Stimulated activated CD4-positive, alpha-beta T cell treated with anti-CD3 and anti-CD28 coated beads, Interleukin-4, amount 100 ng/mL, for 48 hours (primary cell): Measurements from ENCODE around the gene ZFP62.
"Not testable (repeated sequence)": the region's sequence is repeated elsewhere in the genome, so short reads cannot be mapped to it uniquely, and the experiment has no call there.

ENCODE experiments used
- DNase-seq, 2 donors: peaks; one replicate each; pipeline ENCODE4 v3.0.0-alpha.2; 2020; ENCODE audit warnings: low read depth in 2 of 2

ZFP62 gene

GRCh38 chr5:180830253-180831138, 30.6 kb downstream of the ZFP62 start:
- peak in 1 of 2 donors; percentile 62 for DNase-seq

- no peak for DNase-seq
Observed at GRCh38 chr5:180829726-180830125, 31.4 kb downstream of the ZFP62 start.

DNA sequence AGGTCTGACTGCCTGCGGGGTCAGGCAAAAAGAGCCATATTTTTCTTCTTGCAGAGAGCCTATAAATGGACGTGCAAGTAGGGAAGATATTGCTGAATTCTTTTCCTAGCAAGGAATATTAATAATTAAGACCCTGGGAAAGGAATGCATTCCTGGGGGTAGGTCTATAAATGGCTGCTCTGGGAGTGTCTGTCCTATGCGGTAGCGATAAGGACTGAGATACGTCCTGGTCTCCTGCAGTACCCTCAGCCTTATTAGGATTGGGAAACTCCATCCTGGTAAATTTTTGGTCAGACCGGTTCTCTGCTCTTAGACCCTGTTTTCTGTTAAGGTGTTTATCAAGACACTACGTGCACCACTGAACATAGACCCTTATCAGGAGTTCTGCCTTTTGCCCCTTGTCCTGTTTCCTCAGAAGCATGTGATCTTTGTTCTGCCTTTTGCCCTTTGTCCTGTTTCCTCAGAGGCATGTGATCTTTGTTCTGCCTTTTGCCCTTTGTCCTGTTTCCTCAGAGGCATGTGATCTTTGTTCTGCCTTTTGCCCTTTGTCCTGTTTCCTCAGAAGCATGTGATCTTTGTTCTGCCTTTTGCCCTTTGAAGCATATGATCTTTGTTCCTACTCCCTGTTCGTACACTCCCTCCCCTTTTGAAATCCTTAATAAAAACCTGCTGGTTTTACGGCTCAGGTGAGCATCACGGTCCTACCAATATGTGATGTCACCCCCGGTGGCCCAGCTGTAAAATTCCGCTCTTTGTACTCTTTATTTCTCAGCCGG, 32.1 kb downstream of the ZFP62 start:
- DNase-seq = not testable (repeated sequence)

DNA sequence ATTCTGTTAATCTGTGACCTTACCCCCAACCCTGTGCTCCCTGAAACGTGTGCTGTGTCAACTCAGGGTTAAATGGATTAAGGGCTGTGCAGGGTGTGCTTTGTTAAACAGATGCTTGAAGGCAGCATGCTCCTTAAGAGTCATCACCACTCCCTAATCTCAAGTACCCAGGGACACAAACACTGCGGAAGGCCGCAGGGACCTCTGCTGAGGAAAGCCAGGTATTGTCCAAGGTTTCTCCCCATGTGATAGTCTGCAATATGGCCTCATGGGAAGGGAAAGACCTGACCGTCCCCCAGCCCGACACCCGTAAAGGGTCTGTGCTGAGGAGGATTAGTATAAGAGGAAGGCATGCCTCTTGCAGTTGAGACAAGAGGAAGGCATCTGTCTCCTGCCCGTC, 33.7 kb downstream of the ZFP62 start:
- not testable (repeated sequence) for DNase-seq

GRCh38 chr5:180825768-180826525, 35.1 kb downstream of the ZFP62 start:
- DNase-seq = peak; percentile 38 to 50

DNA sequence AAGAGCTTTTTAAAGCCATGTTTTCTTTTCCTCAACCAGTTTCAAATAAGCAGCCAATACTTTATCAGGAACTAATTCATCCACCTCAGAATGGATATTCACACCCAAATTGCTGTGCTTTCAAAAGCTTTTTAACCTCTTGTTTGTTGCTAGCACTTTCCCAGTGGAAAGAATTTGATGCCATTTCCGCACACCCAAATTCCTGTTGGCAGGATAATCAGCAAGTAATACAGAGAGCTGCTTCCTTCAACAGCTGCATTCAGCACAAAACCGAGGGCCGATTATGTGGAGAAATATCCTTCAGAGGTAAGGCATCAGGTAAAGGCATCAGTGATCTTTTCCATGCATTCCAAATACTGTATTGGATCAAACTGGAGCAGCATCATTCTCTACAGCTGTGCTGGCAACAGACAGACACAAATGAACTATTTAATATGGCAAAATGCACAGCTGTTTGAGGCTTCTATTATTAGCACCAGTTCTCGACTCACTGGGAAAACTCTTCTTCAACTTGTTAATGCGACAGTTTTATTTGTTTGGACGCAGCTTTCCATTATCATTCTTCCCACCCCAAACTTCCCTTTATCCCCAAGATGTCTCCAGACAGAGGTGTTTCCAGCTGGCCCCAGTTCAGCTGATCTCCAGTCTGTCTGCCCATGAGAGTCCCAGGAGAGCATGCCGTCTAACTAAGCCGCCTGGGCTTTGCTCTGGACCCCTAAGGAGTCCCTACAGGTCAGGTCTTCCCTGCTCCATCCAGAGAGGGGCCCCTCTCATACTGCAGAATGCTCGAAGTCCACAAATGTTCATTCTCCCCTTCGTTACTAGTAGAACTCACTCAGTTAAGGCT, 36.2 kb downstream of the ZFP62 start:
- no peak for DNase-seq

DNA sequence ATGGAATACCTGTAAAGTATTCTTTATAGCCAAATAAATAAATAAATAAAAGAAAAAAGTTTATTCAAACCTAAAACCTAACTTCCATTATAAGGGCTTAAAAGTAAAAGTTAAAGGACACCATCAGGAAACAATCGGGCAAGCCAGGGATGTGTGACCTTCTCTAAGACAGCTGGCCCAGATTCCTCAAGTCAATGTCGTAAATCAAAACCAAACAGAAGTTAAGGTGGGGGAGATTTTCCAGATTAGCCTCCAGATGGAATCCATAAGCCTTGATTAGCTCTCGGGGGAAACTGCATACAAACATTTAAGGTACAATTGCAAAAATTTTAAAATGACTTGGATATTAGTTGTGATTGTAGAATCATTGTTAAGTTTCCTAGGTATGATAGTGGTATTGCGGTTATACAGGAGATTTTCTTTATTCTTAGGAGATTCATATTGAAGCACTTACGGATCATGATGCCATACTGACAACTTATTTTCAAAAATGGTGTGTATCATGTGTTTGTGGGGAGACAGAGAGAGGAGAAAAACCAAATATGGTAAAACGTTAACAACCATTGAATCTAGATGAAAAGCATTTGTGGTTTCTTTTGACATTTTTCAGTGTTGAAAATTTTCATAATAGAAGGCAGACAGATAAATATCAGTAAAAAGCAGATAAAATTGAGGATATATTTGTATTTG, 37.0 kb downstream of the ZFP62 start:
- no peak for DNase-seq

DNA sequence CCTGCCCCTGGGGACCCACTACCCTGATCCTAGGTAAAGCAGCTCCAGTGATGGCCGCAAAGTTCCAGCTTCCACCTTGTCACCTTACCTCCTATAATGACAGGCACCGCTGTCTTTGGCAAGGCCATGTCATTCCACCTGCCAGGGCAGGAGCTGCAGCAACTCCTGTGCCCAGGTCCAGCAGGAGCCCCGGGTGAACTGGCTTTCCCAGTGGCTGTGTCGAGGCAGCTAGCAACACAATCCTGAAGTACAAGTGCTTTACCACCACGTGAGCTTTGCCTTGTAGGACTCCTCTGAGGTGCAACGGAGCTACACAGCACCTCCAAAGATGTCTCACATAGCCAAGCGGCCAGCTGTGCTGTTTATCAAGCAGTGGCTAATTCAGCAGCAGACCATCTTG, 37.7 kb downstream of the ZFP62 start:
- DNase-seq = no peak

- no peak for DNase-seq
Observed at GRCh38 chr5:180821538-180821937, 39.5 kb downstream of the ZFP62 start.

DNA sequence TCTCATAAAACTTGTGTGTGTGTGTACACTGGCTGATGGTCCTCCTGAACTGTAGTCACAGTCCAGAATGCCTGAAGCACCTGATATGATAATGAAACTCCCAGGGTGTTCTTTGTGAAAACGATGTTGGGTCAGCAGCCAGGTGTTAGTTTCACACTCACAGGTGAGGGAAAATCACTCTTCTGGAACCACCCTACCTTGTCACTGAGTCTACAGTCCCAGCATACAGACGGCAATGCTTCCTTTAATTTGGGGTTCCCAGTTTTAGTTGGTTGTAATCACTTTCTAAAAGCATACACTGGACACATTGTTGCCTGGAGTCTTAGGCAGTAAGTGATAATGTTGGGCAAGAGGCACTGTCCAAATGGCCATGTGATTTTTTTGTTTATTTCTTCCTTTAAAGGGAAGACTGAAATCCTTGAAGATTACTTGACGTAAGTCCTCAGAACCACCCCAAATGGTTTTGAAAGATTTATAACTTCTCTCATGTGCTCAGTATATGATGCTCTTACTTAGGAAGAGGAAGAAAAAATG, 40.2 kb downstream of the ZFP62 start:
- no peak for DNase-seq

DNA sequence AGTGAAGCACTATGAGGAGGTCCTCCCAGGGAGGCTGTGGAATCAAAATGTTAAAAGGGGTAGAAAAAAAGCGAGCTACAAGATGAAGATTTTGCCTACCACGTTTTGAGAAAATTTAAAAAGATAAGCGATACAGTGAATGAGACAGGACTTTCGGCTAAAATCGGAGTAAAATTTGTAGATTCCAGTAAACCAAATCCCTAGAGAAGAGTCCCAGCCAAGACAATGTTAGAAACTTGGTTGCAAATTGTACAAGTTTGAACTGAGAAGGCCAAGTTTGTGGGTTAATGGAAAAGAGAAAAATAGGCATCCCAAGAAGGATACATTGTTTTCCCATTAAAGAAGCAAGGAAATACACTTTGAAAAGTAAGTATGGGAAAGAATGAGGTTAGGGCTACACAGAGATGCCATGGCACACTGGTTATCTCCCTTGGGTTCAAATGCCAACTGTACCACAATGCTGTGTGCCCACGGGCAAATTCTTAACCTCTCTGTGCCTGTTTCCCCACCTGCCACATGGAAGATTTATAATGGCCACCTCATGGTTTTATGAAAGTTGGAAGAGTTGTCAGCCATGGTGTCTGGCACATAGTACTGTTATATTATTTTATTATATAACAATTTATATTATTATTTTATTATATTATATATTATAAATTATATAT, 42.3 kb downstream of the ZFP62 start:
- no peak for DNase-seq

- DNase-seq = no peak
Observed at GRCh38 chr5:180817893-180818674, 43.0 kb downstream of the ZFP62 start.

DNA sequence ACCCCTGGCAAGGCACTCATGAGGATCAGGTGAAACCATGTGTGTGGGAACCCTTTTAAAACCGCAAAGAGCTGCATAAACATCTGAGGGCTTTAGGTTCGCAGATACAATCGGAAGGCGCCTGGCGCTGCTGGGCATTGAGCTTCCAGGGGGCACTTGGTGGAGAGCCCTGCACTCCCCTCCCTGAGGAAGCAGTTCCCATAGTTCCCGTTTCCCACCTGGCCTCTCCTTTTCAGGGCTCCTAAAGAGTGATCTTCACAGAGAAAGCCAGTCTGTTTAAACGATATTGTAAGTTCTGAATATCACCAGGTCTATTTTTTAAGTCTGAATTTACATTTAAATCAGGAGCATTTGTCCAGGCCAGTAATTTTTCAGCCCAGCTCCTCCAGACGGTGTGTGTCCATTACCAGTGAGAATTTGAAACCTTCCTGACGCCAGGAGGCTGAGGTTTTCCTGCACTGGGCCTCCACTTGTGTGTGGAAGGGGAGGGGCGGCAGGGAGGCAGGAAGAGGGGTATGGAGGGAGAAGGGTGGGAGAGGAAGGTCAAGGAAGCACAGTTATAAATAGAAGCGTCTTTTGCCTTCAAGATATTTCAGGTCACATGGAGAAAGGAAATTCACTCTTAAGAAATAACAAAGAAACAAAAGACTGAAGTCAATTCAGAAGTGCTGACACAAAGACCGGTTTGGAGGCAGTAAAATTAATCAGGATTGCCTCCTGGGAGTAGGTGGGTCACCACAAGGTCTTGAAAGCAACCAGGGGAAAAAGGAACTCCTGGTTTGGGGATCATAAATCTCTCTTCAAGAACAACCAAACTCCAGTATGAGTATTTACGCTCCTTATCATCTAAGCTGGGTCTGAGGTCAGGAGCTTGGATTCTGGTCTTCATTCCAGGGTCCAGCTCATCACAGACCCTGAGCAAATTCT, 44.2 kb downstream of the ZFP62 start:
- no peak for DNase-seq

DNA sequence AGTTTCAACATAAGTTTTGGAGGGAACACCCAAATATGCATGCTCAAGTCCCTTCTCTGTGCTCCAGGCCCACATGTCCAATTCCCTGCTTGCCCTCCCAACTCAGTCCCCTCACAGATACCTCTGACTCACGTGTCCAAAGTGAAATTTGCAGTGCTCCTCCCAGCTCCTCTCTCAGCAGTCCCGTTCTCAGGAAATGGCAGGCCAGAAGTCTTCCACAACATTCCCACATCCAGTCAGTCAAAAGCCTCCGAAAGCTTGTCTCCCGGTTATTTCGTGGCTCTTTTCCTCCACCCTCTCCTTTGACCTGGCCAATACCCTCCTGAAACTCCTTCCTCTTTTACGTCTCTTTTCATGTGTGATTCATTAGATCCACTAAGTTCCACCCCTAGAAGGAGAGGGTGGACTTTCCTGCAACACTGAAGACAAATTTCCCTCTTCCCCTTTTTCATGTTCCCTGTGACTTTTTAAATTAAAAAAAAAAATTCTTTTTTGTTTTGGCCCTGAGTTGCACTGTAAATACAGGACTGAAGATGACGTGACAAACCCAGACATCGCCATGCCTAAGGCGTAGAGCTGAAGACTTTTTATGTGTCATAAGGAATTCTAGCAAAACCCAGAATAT, 45.7 kb downstream of the ZFP62 start:
- DNase-seq = no peak

GRCh38 chr5:180813420-180813819, 47.7 kb downstream of the ZFP62 start:
- DNase-seq = no peak

- DNase-seq = no peak
Observed at GRCh38 chr5:180811623-180812124, 49.4 kb downstream of the ZFP62 start.

- no peak for DNase-seq
Observed at GRCh38 chr5:180810959-180811622, 50.0 kb downstream of the ZFP62 start.
